Activated CD8-positive, alpha-beta memory T cell treated with anti-CD3 and anti-CD28 coated beads, Interleukin-2, amount 50 U/mL, for 1 hour (primary cell): ENCODE measurements around the gene SLC25A11.

ENCODE experiments used
- DNase-seq: peaks from one replicate; pipeline ENCODE4 v3.0.0-alpha.2; 2020; ENCODE audit errors: extremely low read depth

The SLC25A11 gene

GRCh38 chr17:4895657-4896331 lies 44.1 kb downstream of the SLC25A11 start:
- DNase-seq: no peak

GRCh38 chr17:4895121-4895520 lies 44.7 kb downstream of the SLC25A11 start:
- no peak for DNase-seq

- DNase-seq: no peak
Measured at GRCh38 chr17:4893721-4894560, 45.9 kb downstream of the SLC25A11 start.

- DNase-seq: no peak
Measured at GRCh38 chr17:4893272-4893671, 46.6 kb downstream of the SLC25A11 start.

- no peak for DNase-seq
Measured at GRCh38 chr17:4892499-4893221, 47.2 kb downstream of the SLC25A11 start.

GRCh38 chr17:4891411-4892410 lies 48.1 kb downstream of the SLC25A11 start:
- DNase-seq: no peak

- DNase-seq: no peak
Measured at GRCh38 chr17:4887581-4887980, 52.3 kb downstream of the SLC25A11 start.
